Stimulated activated CD8-positive, alpha-beta memory T cell treated with anti-CD3 and anti-CD28 coated beads, Interleukin-7, amount 100 ng/mL, for 24 hours (primary cell): Measurements from ENCODE around the gene SPINT2.
"Not testable (repeated sequence)": the region's sequence is repeated elsewhere in the genome, so short reads cannot be mapped to it uniquely, and the experiment has no call there.

Experiments used
- DNase-seq: peaks from one replicate; pipeline ENCODE4 v3.0.0-alpha.2; 2020; ENCODE audit warnings: low read depth

The SPINT2 gene

DNA sequence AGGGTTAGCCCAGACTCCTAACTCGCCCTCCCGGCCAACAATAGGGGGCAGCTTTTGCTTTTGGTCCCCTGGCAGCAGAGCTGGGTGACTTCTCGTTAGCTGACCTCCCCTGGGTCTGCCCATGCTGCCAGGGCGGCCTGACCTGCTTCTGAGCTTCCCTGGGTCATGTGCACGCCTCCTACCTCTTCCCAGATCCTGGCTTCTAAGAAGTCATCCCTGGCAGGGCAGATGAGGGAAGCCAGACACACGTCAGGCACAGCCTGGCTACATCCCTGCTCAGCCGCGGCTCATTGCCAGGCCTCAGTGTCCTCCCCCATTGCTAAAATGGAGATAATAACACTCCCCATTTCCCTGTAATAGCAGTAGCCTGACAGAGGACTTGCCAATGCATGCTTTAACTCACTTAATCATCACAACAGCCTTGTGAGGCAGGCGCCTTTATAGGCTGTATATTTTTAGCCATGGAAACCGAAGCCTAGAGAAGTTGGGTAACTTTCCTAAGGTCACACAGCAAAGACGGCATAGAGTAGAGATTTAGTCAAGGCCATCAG is 57.3 kb downstream of the SPINT2 start:
- DNase-seq: no peak

DNA sequence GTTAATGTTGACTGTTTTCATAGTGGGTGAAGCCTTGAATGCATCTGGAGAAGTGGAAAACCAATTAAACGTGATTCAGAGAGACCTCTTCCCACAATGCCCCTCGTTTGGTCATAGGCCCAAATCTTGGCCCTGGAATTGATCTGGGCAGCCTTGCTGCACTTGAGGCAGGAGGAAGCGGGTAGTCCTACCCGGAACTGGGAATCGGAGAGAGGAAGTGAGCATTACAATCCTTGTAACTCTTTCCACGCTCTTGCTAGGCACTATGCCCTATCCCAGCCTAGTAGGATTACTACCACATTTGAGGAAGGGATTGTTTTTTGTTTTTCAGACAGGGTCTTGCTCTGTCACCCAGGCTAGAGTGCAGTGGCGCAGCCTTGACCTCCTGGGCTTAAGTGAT is 58.9 kb downstream of the SPINT2 start:
- no peak for DNase-seq

DNA sequence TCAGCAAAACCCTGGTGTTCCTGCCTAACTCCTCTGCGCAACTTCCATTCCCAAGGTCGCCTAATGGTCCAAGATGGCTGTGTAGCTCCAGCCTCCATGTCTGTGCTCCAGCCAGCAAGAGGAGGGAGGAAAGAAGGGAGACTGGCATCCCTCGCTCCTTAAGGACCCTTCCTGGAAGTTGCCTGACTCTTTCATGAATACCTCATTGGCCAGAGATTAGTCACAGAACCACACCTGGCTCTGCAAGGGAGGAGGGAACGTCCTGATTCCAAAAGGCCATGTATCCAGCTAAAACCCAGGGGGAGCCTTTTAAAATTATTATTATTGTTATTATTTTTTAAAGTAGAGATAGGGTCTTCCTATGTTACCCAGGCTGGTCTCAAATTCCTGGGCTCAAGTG is 60.1 kb downstream of the SPINT2 start:
- DNase-seq: no peak

DNA sequence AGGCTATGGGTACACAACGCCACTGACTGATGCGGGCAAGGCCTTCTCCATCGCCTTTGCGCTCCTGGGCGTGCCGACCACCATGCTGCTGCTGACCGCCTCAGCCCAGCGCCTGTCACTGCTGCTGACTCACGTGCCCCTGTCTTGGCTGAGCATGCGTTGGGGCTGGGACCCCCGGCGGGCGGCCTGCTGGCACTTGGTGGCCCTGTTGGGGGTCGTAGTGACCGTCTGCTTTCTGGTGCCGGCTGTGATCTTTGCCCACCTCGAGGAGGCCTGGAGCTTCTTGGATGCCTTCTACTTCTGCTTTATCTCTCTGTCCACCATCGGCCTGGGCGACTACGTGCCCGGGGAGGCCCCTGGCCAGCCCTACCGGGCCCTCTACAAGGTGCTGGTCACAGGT is 62.2 kb downstream of the SPINT2 start:
- DNase-seq: no peak

DNA sequence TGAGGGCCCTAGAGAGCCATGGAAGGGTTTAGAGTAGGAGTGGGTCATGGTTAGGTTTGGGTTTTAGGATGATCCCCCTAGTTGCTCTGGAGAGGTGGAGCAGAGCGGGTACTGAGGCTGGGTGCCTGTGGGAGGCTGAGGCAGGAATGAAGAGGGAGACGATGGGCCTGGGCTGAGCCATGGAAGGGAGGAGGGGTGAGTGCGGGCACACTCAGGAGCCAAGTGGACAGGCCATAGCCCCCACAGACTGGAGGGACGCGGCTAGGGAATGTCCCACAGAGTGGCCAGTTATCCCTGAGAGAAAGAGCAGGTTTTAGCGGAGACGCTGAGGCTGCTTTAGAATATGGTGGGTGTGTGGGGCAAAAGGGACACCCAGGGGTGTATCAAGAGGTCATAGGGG is 65.3 kb downstream of the SPINT2 start:
- DNase-seq: no peak

DNA sequence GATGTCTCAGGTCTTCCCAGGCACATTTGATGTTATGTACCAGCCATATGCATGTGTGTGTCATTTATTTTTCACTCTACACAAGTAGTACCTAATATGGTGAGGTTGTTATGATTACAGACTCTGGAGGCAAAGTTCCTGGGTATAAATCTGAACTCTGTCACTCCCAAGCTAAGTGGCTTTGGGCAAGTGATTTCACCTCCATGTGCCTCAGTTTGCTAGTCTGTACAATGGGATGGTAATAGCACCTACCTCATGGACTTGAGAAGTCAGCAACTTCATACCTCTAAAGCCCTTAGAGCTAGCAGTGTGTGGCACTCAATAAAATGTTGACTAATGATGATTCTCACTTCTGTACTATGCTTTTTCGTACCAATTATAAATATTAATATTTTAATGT is 67.4 kb downstream of the SPINT2 start:
- no peak for DNase-seq

DNA sequence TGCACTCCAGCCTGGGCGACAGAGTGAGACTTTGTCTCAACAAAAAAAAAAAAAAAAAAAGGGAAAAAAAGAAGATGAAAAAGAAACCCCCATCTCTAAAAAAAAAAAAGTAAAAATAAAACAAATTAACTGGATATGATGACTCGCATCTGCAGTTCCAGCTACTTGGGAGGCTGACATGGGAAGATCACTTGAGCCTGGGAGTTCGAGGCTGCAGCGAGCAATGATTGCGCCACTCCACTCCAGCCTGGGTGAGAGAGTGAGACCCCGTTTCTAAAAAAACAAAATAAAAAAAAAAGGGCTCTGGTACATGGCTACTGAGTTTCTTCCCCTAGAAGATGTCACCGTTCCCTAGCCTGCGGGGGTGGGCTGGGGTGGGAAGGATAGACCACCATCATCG is 68.9 kb downstream of the SPINT2 start:
- DNase-seq: no peak

DNA sequence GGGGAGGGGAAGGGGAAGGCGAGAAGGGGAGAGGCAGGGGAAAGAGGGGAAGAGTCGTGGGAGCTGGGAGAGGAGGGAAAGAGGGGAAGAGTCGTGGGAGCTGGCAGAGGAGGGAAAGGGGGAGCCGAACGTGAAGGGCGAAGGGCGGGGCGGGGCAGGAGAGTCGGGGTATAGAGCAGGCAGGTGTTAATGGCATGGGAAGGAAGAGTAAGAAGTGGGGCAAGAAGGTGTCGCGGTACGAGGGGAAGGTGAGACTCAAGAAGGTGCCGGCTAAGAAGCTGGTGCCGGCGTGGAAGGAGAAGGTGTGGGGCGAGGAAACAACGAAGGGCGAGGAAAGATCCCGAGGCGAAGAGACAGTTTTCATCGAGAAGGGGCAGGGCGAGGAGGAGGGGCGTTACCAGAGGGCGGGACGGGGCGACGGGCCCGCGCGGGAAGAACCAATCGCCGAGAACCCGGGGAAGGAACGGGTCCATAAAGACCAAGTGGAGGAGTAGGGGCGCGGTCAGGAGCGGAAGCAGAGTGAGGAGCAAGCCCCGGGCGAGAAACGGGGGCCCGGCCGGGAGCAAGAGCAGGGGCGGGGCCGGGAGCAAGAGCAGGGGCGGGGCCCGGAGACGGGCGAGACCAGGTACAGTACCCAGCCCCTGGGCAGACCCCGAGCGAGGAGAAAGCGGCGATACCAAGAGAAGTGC is 71.7 kb downstream of the SPINT2 start:
- peak; percentile 86 for DNase-seq

DNA sequence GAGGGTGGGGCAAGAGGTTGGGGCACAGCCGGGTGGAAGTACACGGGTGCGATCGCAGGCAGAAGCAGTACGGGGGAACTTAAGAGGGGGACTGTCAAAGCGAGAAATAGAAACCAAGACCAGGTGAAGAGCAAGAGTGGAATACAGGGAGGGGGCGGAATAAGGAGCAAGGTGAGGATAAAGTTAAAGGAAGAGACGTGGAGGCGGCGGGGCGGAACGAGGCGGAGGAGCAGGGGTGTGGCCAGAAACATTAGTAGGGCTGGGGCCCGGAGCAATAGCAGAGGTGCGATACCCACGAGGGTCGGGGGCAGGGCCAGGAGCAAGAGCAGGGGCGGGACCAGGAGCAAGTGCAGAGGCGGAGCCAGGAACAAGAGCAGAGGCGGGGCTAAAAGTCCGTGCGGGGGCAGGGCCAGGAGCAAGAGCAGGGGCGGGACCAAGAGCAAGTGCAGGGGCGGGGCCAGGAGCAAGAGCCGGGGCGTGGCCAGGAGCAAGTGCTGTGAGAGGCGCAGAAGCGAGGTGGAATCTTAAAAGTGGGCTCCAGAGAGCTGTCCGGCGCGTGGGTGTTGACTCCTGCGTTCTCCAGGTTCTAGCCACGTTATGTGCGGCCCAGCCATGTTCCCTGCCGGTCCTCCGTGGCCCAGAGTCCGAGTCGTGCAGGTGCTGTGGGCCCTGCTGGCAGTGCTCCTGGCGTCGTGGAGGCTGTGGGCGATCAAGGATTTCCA is 72.4 kb downstream of the SPINT2 start:
- peak; percentile 90 for DNase-seq

DNA sequence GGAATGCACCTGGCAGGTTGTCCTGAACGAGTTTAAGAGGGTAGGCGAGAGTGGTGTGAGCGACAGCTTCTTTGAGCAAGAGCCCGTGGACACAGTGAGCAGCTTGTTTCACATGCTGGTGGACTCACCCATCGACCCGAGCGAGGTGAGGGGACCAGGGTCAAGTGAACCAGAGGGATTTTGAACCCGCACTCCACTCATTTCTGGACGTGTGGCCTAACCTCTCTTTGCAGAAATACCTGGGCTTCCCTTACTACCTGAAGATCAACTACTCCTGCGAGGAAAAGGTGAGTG is 72.9 kb downstream of the SPINT2 start:
- no peak for DNase-seq

DNA sequence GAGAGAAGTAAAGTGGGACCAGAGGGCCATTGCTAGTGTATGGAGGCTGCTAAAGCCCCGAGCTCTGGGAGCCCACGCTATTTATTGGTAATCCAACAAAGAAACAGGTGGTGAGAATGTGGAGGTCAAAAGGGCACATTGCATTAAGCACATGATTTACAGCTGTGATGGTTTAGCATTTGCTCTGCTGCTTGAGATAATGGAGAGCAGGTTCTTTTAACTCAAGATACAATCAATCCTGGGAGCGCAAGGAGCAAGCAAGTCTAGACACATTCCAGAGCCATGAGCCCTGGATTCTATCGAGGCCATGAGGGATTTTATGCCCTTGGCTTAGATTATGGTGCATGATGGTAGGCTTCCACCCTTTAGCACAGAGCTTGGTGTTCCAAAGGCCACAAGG is 74.6 kb downstream of the SPINT2 start:
- DNase-seq: not testable (repeated sequence)

DNA sequence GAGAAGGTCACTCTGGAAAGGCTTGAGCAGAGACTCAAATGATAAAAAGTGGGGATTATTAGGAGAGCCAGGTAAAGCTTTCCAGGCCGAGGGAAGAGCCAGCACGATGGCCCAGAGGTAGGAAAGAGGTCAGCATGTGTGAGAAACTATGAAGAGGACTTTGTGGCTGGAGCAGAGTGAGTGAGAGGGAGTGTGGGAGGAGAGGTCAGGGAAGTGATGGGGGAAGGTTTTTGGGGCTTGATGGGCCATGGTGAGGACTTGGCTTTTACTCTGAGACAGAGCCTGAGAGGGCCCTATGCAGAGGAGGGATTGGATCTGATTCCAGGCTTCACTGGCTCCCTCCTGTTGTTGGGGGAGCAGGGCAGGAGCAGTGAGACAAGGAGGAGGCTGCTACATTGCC is 76.6 kb downstream of the SPINT2 start:
- no peak for DNase-seq
